GM21528 (cell line): ENCODE measurements around the gene C22orf15.

Experiments used
- ATAC-seq: cut with Tn5 transposase; IDR thresholded peaks from one replicate; pipeline ENCODE4 v1.9.1; 2021; ENCODE audit warnings: mild to moderate bottlenecking, moderate library complexity; ENCODE audit not compliant: unreplicated experiment, low FRiP score

The C22orf15 gene

DNA sequence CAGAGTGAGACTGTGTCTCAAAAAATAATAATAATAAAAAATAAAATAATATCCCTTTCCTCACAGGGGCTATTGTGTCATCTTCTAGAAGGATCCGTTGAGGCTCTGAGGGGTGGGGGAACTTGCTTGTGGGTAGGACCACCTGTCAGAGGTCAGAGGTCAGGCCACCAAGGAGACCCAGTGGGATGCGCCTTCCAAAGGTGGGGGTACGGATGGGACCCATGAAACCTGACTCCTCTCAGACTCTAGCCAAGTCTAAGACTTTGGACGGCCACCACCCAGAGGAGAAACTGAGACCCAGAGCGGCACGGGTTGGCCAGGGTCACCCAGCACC is 9.5 kb downstream of the C22orf15 start:
- ATAC-seq = no peak

DNA sequence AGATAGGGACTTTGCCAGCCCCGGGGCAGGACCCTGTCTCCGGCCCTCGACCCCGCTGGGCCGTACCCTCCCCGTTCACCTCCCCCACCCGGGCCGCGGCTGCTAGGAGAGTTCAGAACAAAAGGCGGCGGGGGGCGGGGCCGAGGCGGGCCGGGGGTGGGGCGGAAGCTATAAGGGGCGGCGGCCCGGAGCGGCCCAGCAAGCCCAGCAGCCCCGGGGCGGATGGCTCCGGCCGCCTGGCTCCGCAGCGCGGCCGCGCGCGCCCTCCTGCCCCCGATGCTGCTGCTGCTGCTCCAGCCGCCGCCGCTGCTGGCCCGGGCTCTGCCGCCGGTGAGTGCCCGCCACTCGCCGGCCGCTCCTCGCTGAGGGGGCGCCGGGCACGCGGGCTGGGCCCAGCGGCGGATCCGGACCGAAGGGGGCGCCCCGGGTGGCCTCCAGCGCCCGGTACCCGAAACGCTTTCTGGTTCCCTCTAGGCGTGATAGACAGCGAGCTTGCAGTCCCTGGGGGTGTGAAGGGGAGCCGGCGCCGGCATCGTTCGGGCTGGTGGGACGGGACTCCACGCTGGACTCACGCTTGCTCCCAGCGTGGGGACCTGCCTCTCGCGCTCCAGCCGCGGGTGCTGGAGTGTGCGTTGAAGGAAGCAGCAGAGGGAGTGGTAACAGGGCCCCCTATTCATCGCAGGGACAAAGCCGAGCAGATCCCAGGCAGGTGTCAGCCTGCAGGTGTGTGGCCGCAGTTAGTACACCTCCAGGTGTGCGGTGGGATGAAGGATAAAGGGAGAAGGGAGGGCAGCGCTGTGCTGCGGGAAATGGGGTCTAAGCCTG is 10.1 kb downstream of the C22orf15 start, which contains the start of gene MMP11:
MMP11 (plus strand) TSS at position 201 of the 825 bp plus-strand sequence; CDS start at position 223, 22 bp downstream.
- ATAC-seq = no peak

DNA sequence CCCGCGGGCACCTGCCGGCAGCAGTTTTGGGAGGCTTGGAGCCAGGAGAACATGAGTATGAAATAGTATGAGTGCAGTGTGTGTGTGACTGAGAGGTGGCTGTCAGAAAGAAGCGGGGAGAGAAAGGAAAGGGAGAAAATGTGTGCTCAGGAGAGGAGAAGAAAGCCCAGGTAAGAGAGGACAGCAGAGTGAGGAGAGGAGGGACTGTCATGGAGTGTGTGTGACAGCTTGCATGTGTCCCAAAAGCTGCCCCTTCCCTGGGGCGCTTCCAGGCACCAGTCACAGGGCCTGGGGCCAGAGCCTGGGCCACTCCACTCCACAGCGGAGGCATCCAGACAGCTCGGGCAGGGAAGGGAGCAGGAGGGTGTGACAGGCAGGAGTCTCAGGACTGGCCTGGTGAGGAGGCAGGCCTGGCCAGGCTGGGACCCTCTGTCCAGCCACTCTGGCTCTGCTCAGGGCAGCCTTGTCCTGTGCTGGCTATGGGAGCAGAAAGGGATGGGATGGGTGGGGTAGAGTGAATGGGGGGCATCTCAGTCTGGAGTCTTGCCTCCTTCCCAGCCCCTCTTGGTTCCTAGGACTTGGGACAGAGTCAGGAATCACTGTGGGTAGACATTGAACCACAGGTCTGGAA is 10.8 kb downstream of the C22orf15 start:
- ATAC-seq = no peak

DNA sequence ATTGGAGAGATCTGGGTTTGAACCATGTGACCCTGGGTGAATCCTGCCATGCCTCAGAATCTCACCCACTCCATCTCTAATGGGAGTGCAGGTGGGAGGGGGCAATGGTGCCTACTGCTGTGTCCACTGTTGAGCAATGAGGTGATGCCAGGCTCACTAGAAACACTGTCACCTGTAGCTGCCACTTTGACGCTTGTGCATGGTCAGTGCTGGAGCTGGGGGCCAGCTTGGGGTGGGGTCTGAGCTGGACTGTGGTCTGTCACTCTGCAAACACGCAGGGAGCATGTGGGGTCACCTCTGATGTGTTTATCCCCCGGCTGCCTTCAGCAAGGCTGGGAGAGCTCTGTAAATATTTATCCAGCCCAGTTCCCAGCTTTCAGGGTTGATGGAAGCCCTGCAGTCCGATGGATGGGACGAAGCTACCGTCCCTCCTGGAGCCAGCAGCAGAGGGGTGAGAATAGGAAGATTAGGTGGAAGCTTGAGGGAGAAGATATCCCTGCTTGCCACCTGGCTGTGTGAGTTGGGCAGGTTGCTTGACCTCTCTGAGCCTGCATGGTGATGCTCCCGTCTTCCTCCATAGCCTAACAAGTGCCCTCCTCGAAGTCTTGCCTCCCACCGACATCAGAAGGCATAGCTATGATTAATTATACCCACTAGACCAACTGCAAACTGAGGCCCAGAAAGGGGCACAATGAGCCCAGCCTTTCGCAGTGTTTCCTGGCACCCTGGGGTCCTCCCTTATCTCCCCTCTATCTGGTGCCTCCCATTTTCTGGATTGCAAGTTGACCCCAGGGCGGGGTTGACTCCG is 11.5 kb downstream of the C22orf15 start:
- no peak for ATAC-seq

DNA sequence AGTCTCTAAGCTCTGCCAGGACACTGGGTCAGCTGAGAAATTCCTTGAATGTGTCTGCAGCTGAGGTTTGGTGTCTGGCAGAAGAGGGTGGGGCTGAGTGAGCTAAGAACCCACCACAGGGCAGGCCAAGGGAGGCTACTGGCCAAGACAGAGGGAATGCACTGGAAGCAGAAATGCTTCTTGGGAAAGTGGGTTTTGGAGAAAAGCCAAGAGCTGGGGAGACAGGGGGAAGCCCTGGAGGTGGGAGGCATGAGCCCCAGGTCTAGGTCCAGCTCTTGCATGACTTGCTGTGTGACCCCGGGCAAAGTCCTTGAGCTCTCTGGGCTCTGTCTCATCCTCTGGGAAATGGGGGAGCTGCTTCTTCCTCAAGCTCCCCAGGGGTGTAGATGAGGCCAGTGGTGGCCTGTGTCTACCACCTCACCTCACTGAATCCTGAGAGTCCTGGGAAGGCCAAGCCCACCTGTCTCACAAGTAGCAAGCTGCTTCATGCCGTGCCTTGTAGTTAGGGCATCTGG is 12.2 kb downstream of the C22orf15 start:
- ATAC-seq = no peak

DNA sequence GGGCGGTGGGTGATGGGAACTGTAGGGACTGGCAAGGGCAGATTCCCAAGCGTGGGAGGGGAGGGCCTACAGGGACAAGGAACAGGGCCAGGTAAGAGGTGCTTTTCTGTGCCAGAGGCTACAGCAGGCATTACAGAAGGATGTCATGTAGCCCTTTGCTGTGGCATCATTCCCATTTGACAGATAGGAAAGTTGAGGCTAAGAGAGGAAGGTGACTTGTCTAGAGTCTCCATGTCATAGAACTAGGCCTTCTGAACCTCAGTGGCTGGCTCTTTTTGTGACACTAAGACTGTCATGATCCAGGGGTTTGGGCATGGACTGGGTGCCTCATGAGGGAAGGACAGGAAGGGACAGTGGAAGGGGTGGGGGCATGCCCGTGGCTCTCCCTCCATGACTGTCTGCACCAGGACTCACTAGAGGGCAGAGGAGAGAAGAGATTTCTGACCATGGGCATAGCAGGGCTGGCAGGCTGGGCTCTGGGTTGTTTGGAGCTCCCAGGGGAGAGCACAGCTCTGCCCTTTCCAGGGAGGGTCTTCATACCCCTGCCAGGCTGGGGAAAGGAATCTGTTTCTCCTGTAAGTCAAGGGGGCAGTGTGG is 13.1 kb downstream of the C22orf15 start:
- no peak for ATAC-seq

DNA sequence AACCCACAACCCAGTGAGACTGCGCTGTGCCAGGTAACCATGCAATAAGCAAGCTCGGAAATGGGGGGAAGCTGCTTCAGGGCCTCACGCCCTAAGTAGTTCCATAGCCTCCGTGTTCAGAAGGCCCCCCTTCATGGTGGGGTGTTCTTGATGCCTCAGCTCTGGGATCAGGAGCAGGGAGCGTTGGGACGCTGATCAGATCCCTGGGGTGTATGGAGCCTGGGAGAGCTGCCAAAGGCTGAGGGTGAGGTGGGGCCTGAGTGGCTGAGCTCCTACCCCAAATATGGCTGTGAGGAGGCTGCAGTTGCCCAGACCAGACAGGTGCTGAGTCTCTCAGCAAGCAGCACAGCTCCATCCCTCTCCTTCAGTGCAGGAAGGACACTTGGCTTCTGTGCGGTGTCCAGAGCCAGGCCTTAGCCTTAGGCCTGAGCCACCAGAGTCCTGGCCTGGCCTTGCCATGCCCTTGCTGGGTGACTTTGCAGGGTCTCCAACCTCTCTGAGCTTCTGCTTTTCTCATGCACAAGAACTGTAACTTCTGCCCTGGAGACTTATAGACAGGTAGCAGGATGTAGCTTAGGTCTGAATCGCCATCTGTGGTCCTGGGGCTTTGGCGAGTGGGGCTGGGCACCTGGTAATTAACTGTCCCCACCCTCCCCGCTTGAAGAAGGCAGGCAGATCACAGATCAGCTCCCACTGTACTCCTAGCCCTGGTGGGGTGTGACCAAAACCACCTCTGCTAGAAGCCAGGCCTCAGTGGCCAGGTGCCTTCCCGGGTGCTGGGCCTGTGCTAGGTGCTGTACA is 15.2 kb downstream of the C22orf15 start:
- ATAC-seq = no peak

DNA sequence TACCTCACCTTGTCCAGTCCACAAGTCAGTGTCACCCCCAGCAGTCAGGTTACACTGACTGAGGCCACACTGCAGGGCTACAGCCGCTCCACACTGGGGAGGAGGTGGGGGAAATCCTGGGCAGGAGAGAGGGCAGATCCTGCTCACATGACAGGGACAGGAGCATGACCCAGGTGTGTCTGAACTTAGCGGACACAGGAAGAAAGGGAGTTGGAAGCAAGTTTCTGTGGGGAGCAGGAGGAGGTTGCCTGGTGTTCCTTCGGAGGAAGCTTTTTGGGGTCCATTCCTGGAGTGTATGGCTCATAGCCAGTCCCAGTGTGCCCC is 15.7 kb downstream of the C22orf15 start:
- no peak for ATAC-seq

DNA sequence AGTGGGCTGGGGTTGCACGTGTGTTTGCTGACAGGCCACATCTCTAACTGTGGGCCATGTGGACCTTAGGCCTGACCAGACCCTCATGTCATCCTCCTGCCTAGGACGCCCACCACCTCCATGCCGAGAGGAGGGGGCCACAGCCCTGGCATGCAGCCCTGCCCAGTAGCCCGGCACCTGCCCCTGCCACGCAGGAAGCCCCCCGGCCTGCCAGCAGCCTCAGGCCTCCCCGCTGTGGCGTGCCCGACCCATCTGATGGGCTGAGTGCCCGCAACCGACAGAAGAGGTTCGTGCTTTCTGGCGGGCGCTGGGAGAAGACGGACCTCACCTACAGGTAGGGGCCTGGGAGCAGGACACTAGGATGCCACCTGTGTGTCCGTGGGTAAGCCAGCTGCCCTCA is 16.3 kb downstream of the C22orf15 start:
- no peak for ATAC-seq

DNA sequence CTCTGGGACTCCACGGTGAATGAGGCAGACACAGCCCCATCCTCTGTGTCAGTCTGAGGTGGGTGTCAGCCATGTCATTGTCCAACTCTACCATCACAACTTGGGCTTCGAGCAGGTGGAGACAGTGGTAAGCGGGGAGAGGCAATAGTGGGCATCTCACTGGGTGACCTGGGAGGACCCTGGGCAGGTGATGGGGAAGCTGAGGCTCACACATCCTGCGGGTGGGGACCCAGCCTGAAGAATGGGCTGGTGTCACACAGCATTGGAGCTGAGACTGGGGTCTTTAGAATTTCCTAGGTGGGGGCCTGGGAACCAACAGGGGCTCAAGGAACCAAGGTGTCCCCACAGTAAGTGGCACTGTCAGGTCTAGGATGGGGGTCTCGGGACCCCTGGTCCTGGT is 16.9 kb downstream of the C22orf15 start:
- ATAC-seq = no peak

DNA sequence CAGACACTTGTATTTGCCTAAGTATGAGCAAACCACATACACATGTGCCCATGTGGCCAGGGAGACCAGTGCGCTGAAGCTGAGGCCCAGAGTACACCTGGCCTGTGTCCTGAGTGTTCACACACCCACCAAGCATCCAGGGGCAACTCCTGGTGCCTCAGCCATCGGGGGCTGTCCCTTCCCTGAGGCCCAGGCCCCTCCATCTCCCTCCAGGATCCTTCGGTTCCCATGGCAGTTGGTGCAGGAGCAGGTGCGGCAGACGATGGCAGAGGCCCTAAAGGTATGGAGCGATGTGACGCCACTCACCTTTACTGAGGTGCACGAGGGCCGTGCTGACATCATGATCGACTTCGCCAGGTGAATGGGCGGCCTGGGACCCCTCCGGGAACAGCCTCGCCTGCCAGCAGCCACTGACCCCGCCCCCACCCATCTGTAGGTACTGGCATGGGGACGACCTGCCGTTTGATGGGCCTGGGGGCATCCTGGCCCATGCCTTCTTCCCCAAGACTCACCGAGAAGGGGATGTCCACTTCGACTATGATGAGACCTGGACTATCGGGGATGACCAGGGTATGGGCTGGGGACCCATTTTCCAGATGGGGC is 17.5 kb downstream of the C22orf15 start:
- no peak for ATAC-seq

DNA sequence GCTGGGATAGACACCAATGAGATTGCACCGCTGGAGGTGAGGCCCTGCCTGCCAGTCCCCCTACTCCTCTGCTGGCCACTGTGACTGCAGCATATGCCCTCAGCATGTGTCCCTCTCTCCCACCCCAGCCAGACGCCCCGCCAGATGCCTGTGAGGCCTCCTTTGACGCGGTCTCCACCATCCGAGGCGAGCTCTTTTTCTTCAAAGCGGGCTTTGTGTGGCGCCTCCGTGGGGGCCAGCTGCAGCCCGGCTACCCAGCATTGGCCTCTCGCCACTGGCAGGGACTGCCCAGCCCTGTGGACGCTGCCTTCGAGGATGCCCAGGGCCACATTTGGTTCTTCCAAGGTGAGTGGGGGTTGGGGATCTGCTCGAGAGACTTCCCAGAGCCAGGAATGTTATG is 18.3 kb downstream of the C22orf15 start:
- no peak for ATAC-seq

DNA sequence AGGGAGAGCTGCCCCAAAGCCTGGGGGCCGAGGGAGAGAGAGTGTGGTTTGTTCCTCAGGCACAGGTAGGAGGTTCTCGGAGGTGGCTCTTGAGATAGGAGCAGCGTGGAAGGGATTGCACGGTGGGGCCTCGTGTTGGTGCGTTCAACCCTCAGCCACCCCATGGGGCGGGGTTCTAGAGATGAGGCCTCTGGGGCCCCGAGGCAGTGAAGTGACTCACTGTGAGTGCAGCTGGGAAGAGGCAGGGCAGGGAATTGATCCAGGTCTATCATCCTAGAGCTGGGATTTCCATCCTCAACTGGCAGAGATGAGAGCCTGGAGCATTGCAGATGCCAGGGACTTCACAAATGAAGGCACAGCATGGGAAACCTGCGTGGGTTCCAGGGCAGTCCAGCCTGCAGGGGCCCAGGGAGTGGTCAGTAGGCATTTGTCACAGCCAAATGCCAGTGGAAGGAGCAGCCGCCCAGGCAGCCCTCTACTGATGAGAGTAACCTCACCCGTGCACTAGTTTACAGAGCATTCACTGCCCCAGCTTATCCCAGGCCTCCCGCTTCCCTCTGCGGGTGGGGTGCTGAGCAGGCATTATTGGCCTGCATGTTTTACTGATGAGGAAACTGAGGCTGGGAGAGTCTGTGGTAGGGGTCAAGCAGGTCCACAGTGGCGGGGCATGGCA is 18.9 kb downstream of the C22orf15 start:
- ATAC-seq = no peak

DNA sequence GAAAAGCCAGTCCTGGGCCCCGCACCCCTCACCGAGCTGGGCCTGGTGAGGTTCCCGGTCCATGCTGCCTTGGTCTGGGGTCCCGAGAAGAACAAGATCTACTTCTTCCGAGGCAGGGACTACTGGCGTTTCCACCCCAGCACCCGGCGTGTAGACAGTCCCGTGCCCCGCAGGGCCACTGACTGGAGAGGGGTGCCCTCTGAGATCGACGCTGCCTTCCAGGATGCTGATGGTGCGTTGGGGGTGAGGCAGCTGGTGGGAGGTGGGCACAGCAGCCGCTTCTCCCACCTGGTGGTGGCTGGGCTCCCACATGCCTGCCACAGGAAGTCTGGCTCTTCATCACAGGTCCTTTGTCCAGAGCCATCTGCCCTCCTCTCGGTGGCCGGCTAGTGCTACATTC is 19.5 kb downstream of the C22orf15 start:
- no peak for ATAC-seq

DNA sequence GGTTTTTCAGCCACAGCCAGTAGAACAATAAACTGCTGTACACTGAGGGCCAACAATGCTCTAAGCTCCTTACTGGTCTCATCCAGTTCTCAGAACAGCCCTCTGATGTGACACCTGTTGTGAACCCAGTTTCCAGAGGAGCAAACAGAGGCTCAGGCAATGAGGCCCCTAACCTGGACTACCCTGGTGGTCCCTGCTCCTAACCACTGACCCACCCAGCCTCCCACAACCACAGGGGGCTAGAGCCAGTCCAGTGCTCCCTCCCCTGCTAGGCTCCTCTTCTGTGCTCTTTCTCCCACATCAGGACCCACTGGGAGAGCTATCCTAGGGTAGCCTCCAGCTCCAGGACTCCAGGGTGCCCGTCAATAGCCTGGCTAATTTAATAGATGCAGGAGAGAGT is 19.9 kb downstream of the C22orf15 start:
- ATAC-seq = no peak

DNA sequence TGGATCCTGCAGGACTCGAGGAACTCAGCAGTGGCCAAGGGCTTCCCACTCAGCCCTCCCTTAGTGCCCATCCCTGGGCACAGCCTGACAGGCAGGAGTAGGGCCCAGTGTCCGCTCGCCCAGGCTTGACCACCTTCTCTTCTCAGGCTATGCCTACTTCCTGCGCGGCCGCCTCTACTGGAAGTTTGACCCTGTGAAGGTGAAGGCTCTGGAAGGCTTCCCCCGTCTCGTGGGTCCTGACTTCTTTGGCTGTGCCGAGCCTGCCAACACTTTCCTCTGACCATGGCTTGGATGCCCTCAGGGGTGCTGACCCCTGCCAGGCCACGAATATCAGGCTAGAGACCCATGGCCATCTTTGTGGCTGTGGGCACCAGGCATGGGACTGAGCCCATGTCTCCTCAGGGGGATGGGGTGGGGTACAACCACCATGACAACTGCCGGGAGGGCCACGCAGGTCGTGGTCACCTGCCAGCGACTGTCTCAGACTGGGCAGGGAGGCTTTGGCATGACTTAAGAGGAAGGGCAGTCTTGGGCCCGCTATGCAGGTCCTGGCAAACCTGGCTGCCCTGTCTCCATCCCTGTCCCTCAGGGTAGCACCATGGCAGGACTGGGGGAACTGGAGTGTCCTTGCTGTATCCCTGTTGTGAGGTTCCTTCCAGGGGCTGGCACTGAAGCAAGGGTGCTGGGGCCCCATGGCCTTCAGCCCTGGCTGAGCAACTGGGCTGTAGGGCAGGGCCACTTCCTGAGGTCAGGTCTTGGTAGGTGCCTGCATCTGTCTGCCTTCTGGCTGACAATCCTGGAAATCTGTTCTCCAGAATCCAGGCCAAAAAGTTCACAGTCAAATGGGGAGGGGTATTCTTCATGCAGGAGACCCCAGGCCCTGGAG is 20.7 kb downstream of the C22orf15 start:
- no peak for ATAC-seq

DNA sequence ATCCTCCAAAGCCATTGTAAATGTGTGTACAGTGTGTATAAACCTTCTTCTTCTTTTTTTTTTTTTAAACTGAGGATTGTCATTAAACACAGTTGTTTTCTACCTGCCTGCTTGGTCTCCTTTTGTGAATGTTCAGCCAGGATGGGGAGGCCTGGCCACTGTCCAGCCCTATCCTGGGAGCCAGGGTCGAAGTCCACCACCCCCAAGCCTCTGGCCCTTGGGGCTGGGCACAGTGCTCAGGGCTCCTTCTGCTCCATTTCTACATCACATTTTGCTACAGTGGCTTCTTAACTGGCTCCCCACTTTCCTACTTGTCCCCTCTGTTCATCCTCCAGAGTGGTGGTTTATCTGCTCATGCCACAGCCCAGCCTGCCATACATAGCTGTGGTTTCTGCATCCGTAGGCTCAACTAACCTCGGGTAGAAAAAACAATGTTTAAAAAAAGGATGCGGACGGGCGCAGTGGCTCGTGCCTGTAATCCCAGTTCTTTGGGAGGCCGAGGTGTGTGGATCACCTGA is 21.5 kb downstream of the C22orf15 start:
- no peak for ATAC-seq

DNA sequence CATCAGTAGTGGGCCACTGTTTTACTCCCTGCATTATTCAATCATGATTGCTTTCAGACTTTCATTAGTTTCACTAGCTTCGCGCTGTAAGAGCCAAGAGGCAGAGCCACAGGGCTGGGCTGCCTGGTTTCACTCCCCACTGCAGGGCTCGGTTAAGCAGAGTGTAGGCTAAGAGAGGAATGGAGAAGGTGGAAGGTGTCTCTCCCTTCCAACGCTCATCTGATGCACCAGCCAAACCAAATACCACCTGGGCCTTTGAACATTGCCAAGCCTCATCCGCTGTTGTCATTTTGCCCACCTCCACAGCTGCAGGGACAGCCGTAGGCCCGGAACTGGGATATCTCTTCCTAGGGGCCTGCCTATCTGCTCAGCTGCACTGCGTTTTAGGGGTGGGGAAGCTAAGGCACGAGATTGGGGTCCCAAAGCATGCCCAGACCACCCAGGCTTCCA is 23.5 kb downstream of the C22orf15 start:
- no peak for ATAC-seq
